ACC112 (cell line): ENCODE measurements around the gene SEMA5B.

ENCODE experiments used
- H2AFZ ChIP-seq: fragments of 200-600 bp; sonication (generic); one replicate; pipeline ENCODE4 v1.6.0; 2017; ENCODE audit warnings: antibody characterized with exemption, low read length; ENCODE audit not compliant: unreplicated experiment
- H3K27ac ChIP-seq: fragments of 200-600 bp; sonication (generic); 2 replicates; pipeline ENCODE4 v1.5.1; 2014; ENCODE audit warnings: low read depth, mild to moderate bottlenecking, antibody characterized with exemption, low read length, moderate library complexity
- H3K27me3 ChIP-seq: fragments of 200-600 bp; sonication (generic); 2 replicates; pipeline ENCODE4 v1.6.1; 2014; ENCODE audit warnings: mild to moderate bottlenecking, antibody characterized with exemption, low read length, moderate library complexity, mixed read lengths; ENCODE audit not compliant: insufficient read depth
- H3K36me3 ChIP-seq: fragments of 200-600 bp; sonication (generic); 2 replicates; pipeline ENCODE4 v1.6.1; 2016; ENCODE audit warnings: mild to moderate bottlenecking, antibody characterized with exemption, low read length, moderate library complexity, mixed read lengths; ENCODE audit not compliant: insufficient read depth
- H3K4me1 ChIP-seq: fragments of 200-600 bp; sonication (generic); one replicate; pipeline ENCODE4 v1.6.1; 2016; ENCODE audit warnings: low read length, mixed read lengths; ENCODE audit not compliant: insufficient read depth, unreplicated experiment, control insufficient read depth
- H3K4me3 ChIP-seq: fragments of 200-600 bp; sonication (generic); 2 replicates; pipeline ENCODE4 v1.5.1; 2014; ENCODE audit warnings: mild to moderate bottlenecking, low read depth, low read length
- H3K79me2 ChIP-seq: fragments of 200-600 bp; sonication (generic); one replicate; pipeline ENCODE4 v1.6.0; 2016; ENCODE audit warnings: low read length; ENCODE audit not compliant: control insufficient read depth, unreplicated experiment, insufficient read depth

The SEMA5B gene

GRCh38 chr3:123067689-123068600 lies 40.4 kb upstream of the SEMA5B start:
- Histone ChIP-seq H3K79me2 (peaks cover 58% of the 10 kb centered on the region), H3K36me3 (no peaks in the 10 kb centered on the region), H2AFZ (peak overlapping the region; percentile 80), H3K27ac (no peak overlapping the region; the same call in 1 of the 2 replicates), H3K27me3 (no peaks in the 10 kb centered on the region), H3K4me3 (peak overlapping the region; percentile 95), H3K4me1 (peaks cover 33% of the 10 kb centered on the region)

- Histone ChIP-seq H3K27ac (no peak within 1 kb of the TSS; the same call in 1 of the 2 replicates), H3K79me2 (peaks cover 49% of the 10 kb centered on the region), H3K27me3 (no peaks in the 10 kb centered on the region), H3K36me3 (no peaks in the 10 kb centered on the region), H3K4me3 (peak within 1 kb of the TSS; percentile 95), H2AFZ (peak within 1 kb of the TSS; percentile 99), H3K4me1 (peaks cover 30% of the 10 kb centered on the region)
Observed at GRCh38 chr3:123066896-123067688, 39.5 kb upstream of the SEMA5B start, which contains the start of gene PDIA5. Gene PDIA5, plus strand, starts transcription at chr3:123067025. Its CDS starts 140 bp downstream, at chr3:123067165.

GRCh38 chr3:123066599-123066895 lies 39.0 kb upstream of the SEMA5B start:
- Histone ChIP-seq H3K36me3 (no peaks in the 10 kb centered on the region), H2AFZ (peak overlapping the region; percentile 99), H3K27ac (no peak overlapping the region), H3K79me2 (peaks cover 44% of the 10 kb centered on the region), H3K4me3 (peak overlapping the region; percentile 95), H3K27me3 (no peaks in the 10 kb centered on the region), H3K4me1 (peaks cover 26% of the 10 kb centered on the region)

- no peak overlapping the region for H3K4me3 ChIP-seq
- peaks cover 30% of the 10 kb centered on the region for H3K79me2 ChIP-seq
- H2AFZ ChIP-seq = no peak overlapping the region
- no peaks in the 10 kb centered on the region for H3K36me3 ChIP-seq
- H3K4me1 ChIP-seq = peaks cover 25% of the 10 kb centered on the region
- H3K27me3 ChIP-seq = no peaks in the 10 kb centered on the region
- no peak overlapping the region for H3K27ac ChIP-seq
Observed at GRCh38 chr3:123064914-123065313, 37.4 kb upstream of the SEMA5B start.

GRCh38 chr3:123064506-123064905 lies 36.9 kb upstream of the SEMA5B start:
- Histone ChIP-seq H3K79me2 (peaks cover 26% of the 10 kb centered on the region), H3K4me1 (peaks cover 25% of the 10 kb centered on the region), H3K27me3 (no peaks in the 10 kb centered on the region), H3K36me3 (no peaks in the 10 kb centered on the region), H3K27ac (no peak overlapping the region), H2AFZ (no peak overlapping the region), H3K4me3 (no peak overlapping the region)

- Histone ChIP-seq H3K27me3 (no peaks in the 10 kb centered on the region), H2AFZ (no peak overlapping the region), H3K4me3 (no peak overlapping the region), H3K27ac (no peak overlapping the region), H3K79me2 (peaks cover 11% of the 10 kb centered on the region), H3K4me1 (peaks cover 17% of the 10 kb centered on the region), H3K36me3 (no peaks in the 10 kb centered on the region)
Observed at GRCh38 chr3:123063034-123063433, 35.5 kb upstream of the SEMA5B start.

- H3K79me2 ChIP-seq = no peaks in the 10 kb centered on the region
- no peak overlapping the region for H3K4me3 ChIP-seq
- peaks cover 23% of the 10 kb centered on the region for H3K4me1 ChIP-seq
- H3K27me3 ChIP-seq = no peaks in the 10 kb centered on the region
- no peaks in the 10 kb centered on the region for H3K36me3 ChIP-seq
- no peak overlapping the region for H3K27ac ChIP-seq
- H2AFZ ChIP-seq = no peak overlapping the region
Observed at GRCh38 chr3:123061856-123062255, 34.3 kb upstream of the SEMA5B start.

GRCh38 chr3:123060054-123060453 lies 32.5 kb upstream of the SEMA5B start:
- Histone ChIP-seq H3K27ac (no peak overlapping the region), H2AFZ (no peak overlapping the region), H3K4me3 (no peak overlapping the region), H3K27me3 (no peaks in the 10 kb centered on the region), H3K36me3 (no peaks in the 10 kb centered on the region), H3K4me1 (peaks cover 13% of the 10 kb centered on the region), H3K79me2 (no peaks in the 10 kb centered on the region)

- H3K4me3 ChIP-seq = no peak overlapping the region
- peaks cover 8% of the 10 kb centered on the region for H3K4me1 ChIP-seq
- H2AFZ ChIP-seq = no peak overlapping the region
- no peak overlapping the region for H3K27ac ChIP-seq
- no peaks in the 10 kb centered on the region for H3K79me2 ChIP-seq
- H3K36me3 ChIP-seq = no peaks in the 10 kb centered on the region
- H3K27me3 ChIP-seq = no peaks in the 10 kb centered on the region
Observed at GRCh38 chr3:123058505-123058904, 30.9 kb upstream of the SEMA5B start.

GRCh38 chr3:123055352-123055751 lies 27.8 kb upstream of the SEMA5B start:
- Histone ChIP-seq H3K27ac (no peak overlapping the region), H2AFZ (no peak overlapping the region), H3K4me3 (no peak overlapping the region), H3K4me1 (peaks cover 14% of the 10 kb centered on the region), H3K36me3 (no peaks in the 10 kb centered on the region), H3K27me3 (no peaks in the 10 kb centered on the region), H3K79me2 (no peaks in the 10 kb centered on the region)
